Ascending aorta (tissue), 2 donors: ENCODE measurements around the gene ZIC4. TPM values are rescaled to one million over a fixed set of nuclear protein-coding genes. Genes with fewer than 3 reads are reported as not detected.
A peak's percentile ranks its signal among the peaks of the same experiment; 100 is the strongest.

Experiments
- DNase-seq, 2 donors: peaks; one replicate each; pipeline ENCODE4 v3.0.0-alpha.2; 2019; ENCODE audit warnings: low spot score in 2 of 2
- H3K27ac ChIP-seq, 2 donors: fragments of 200-600 bp; sonication (generic); one replicate each; pipeline ENCODE4 v1.5.1; 2016 to 2017; ENCODE audit warnings: mild to moderate bottlenecking in 1 of 2
- H3K27me3 ChIP-seq: fragments of 200-600 bp; sonication (generic); one replicate; pipeline ENCODE4 v1.5.1; 2017
- H3K36me3 ChIP-seq, 2 donors: fragments of 200-600 bp; sonication (generic); one replicate each; pipeline ENCODE4 v1.5.1; 2016
- H3K4me1 ChIP-seq, 2 donors: fragments of 200-600 bp; sonication (generic); one replicate each; pipeline ENCODE4 v1.5.1; 2016 to 2017; ENCODE audit warnings: mild to moderate bottlenecking in 1 of 2
- H3K4me3 ChIP-seq, 2 donors: fragments of 200-600 bp; sonication (generic); one replicate each; pipeline ENCODE4 v1.5.1; 2016 to 2017; ENCODE audit warnings: mild to moderate bottlenecking in 1 of 2
- H3K9me3 ChIP-seq, 2 donors: fragments of 200-600 bp; sonication (generic); one replicate each; pipeline ENCODE4 v1.5.1; 2016
- CTCF ChIP-seq, 3 experiments: fragments of 200-600 bp in 2 of 3; fragments of 450-650 bp in 1 of 3; sonication (generic) in 2 of 3; IDR thresholded peaks; one replicate each; pipeline ENCODE4 v1.5.1; 2016 to 2019; ENCODE audit warnings: antibody characterized with exemption in 3 of 3, mild to moderate bottlenecking in 1 of 3, moderate library complexity in 1 of 3
- intact Hi-C: fragments of 100-400 bp; cut with DNase I; formaldehyde crosslinking; loops from one replicate; pipeline ENCODE4 v1.15.1; 2023
- total RNA-seq: library from RNA; depleted of rRNA; stranded (reverse); fragments of >200 nt; gene quantifications from one replicate; pipeline ENCODE4 v1.1.0, GENCODE V29; 2016

The ZIC4 gene
- total RNA-seq, 1 donor from 2014 or later: not detected

- peaks cover 37% of the 10 kb centered on the region for H3K27me3 ChIP-seq
- H3K36me3 ChIP-seq: no peaks in the 10 kb centered on the region
- peaks cover 0 to 21% of the 10 kb centered on the region in 2 donors for H3K4me1 ChIP-seq
- H3K4me3 ChIP-seq: peak overlapping the region; percentile 38 to 45
- H3K9me3 ChIP-seq: no peaks in the 10 kb centered on the region
- intact Hi-C loops: loop anchor here (10.0 kb wide), 1 partner anchor 681 kb away; no protein-coding TSS in a partner anchor
- no peak for DNase-seq
- no peak overlapping the region for H3K27ac ChIP-seq
- no peak for TF ChIP-seq CTCF (IDR thresholded peaks at IDR 0.05)
Measured at GRCh38 chr3:147393943-147394883, 12.1 kb downstream of the ZIC4 start.

GRCh38 chr3:147393261-147393942 is 12.9 kb downstream of the ZIC4 start:
- no peaks in the 10 kb centered on the region for H3K9me3 ChIP-seq
- peak overlapping the region; percentile 38 to 45 for H3K4me3 ChIP-seq
- H3K27me3 ChIP-seq: peaks cover 37% of the 10 kb centered on the region
- intact Hi-C loops: loop anchor here (10.0 kb wide), 1 partner anchor 681 kb away; no protein-coding TSS in a partner anchor
- no peaks in the 10 kb centered on the region for H3K36me3 ChIP-seq
- no peak overlapping the region for H3K27ac ChIP-seq
- TF ChIP-seq CTCF (IDR thresholded peaks at IDR 0.05): no peak
- H3K4me1 ChIP-seq: peaks cover 0 to 21% of the 10 kb centered on the region in 2 donors
- DNase-seq: no peak

GRCh38 chr3:147392625-147392946 is 13.8 kb downstream of the ZIC4 start:
- peaks cover 43% of the 10 kb centered on the region for H3K27me3 ChIP-seq
- no peak overlapping the region for H3K27ac ChIP-seq
- intact Hi-C loops: loop anchor here (10.0 kb wide), 1 partner anchor 682 kb away; no protein-coding TSS in a partner anchor
- no peaks in the 10 kb centered on the region for H3K36me3 ChIP-seq
- peaks cover 0 to 21% of the 10 kb centered on the region in 2 donors for H3K4me1 ChIP-seq
- TF ChIP-seq CTCF (IDR thresholded peaks at IDR 0.05): no peak
- H3K4me3 ChIP-seq: peak overlapping the region; percentile 34 to 37
- no peaks in the 10 kb centered on the region for H3K9me3 ChIP-seq
- no peak for DNase-seq

- Histone ChIP-seq H3K4me1 (peaks cover 0 to 19% of the 10 kb centered on the region in 2 donors), H3K9me3 (no peaks in the 10 kb centered on the region), H3K36me3 (no peaks in the 10 kb centered on the region), H3K4me3 (peak overlapping the region; percentile 34 to 37), H3K27ac (no peak overlapping the region), H3K27me3 (peaks cover 45% of the 10 kb centered on the region)
- intact Hi-C loops: loop anchor here (10.0 kb wide), 1 partner anchor 683 kb away; no protein-coding TSS in a partner anchor
- TF ChIP-seq CTCF (IDR thresholded peaks at IDR 0.05): no peak
- DNase-seq: no peak
Measured at GRCh38 chr3:147391781-147392624, 14.3 kb downstream of the ZIC4 start.
